Keratinocyte (primary cell): Measurements from ENCODE around the gene PPP5C. TPM values are rescaled to one million over a fixed set of nuclear protein-coding genes. Genes with fewer than 3 reads are reported as not detected.

Experiments
- DNase-seq: peaks from one replicate; pipeline ENCODE4 v3.0.0-alpha.2; 2011; ENCODE audit warnings: low read depth, missing footprints, low spot score
- FAIRE-seq: peaks from 2 replicates; lab custom pipeline; 2011; peaks lifted over from hg19 to GRCh38; lab: Jason Lieb, UNC
- H2AFZ ChIP-seq: 2 replicates; pipeline ENCODE4 v1.6.0; 2012; ENCODE audit warnings: low read length, control low read depth, inconsistent platforms; ENCODE audit not compliant: control insufficient read depth
- H3K27ac ChIP-seq: 2 replicates; pipeline ENCODE4 v1.5.1; 2011; ENCODE audit warnings: low read length; ENCODE audit not compliant: control insufficient read depth, insufficient read depth
- H3K27me3 ChIP-seq: 3 replicates; pipeline ENCODE4 v1.6.0; 2011; ENCODE audit warnings: low read length; ENCODE audit not compliant: control insufficient read depth, insufficient read depth; ENCODE audit errors: extremely low read depth
- H3K36me3 ChIP-seq, 2 experiments: 2 replicates in 1 of 2; 3 replicates in 1 of 2; pipeline ENCODE4 v1.5.1; 2011; ENCODE audit warnings: low read length in 2 of 2, mild to moderate bottlenecking in 1 of 2; ENCODE audit not compliant: control insufficient read depth in 2 of 2, insufficient read depth in 2 of 2; ENCODE audit errors: extremely low read depth in 1 of 2
- H3K4me1 ChIP-seq: 3 replicates; pipeline ENCODE4 v1.5.1; 2011; ENCODE audit warnings: low read length; ENCODE audit not compliant: control insufficient read depth, insufficient read depth; ENCODE audit errors: extremely low read depth
- H3K4me2 ChIP-seq: 3 replicates; pipeline ENCODE4 v1.6.0; 2011; ENCODE audit warnings: low read depth, low read length; ENCODE audit not compliant: control insufficient read depth, insufficient read depth; ENCODE audit errors: extremely low read depth
- H3K4me3 ChIP-seq, 3 experiments: fragments of 200-600 bp in 1 of 3; sonication (generic) in 1 of 3; 2 replicates in 2 of 3; 3 replicates in 1 of 3; pipeline ENCODE4 v1.5.1; 2011 to 2016; ENCODE audit warnings: low read length in 3 of 3, mild to moderate bottlenecking in 3 of 3, control low read depth in 2 of 3, inconsistent platforms in 1 of 3, low read depth in 1 of 3, mixed read lengths in 1 of 3, mixed run types in 1 of 3, moderate library complexity in 1 of 3; ENCODE audit not compliant: control insufficient read depth in 2 of 3, insufficient read depth in 2 of 3; ENCODE audit errors: extremely low read depth in 1 of 3
- H3K79me2 ChIP-seq: 2 replicates; pipeline ENCODE4 v1.6.0; 2012; ENCODE audit warnings: low read length; ENCODE audit not compliant: control insufficient read depth, insufficient read depth
- H3K9ac ChIP-seq: 3 replicates; pipeline ENCODE4 v1.6.0; 2011; ENCODE audit warnings: low read length; ENCODE audit not compliant: control insufficient read depth, insufficient read depth; ENCODE audit errors: extremely low read depth
- H3K9me1 ChIP-seq: 3 replicates; pipeline ENCODE4 v1.6.0; 2011; ENCODE audit warnings: low read length; ENCODE audit not compliant: control insufficient read depth, insufficient read depth; ENCODE audit errors: extremely low read depth
- H3K9me3 ChIP-seq: 2 replicates; pipeline ENCODE4 v1.5.1; 2012; ENCODE audit warnings: low read depth, low read length; ENCODE audit not compliant: control insufficient read depth
- H4K20me1 ChIP-seq: 3 replicates; pipeline ENCODE4 v1.6.0; 2011; ENCODE audit warnings: low read length; ENCODE audit not compliant: control insufficient read depth, insufficient read depth; ENCODE audit errors: extremely low read depth
- EZH2 ChIP-seq: IDR thresholded peaks from one replicate; pipeline ENCODE4 v1.6.1; 2012; ENCODE audit warnings: inconsistent platforms, mild to moderate bottlenecking, low read length, moderate library complexity
- dilution Hi-C: fragments of 300-500 bp; cut with MboI; formaldehyde crosslinking; loops from one replicate; pipeline ENCODE4 v1.7.0; 2020; ENCODE audit warnings: low sequenced_read_pairs; ENCODE audit not compliant: extremely low pct_ligation_motif_present
- polyA plus RNA-seq, 5 experiments: library from polyadenylated mRNA; depleted of rRNA in 3 of 5; stranded (reverse) in 3 of 5; stranded (forward) in 1 of 5; unstranded in 1 of 5; fragments of >200 nt; gene quantifications; 1 replicate in 1 of 5; 2 replicates in 3 of 5; 3 replicates in 1 of 5; pipeline versions ENCODE4 v1.2.1 to v1.2.3, GENCODE V29; 2011 to 2012; ENCODE audit warnings: missing spikeins in 2 of 5, low read depth in 1 of 5, low replicate concordance in 1 of 5
- TF ChIP-seq, protein P1 (sequence below), 3 experiments: IDR thresholded peaks in 1 of 3; conservative IDR thresholded peaks in 1 of 3; optimal IDR thresholded peaks in 1 of 3; 2 replicates in 2 of 3; 3 replicates in 1 of 3; pipeline versions ENCODE3 to v1.5.1; 2011; ENCODE audit warnings: low read length in 3 of 3, mild to moderate bottlenecking in 3 of 3, moderate library complexity in 2 of 3, control low read depth in 1 of 3, inconsistent platforms in 1 of 3; ENCODE audit not compliant: insufficient read depth in 2 of 3; ENCODE audit errors: extremely low read depth in 1 of 3

Gene PPP5C
- polyA plus RNA-seq, 1 donor (not counting 4 experiments of a cell fraction or from before 2014, with no cell fraction given), result 97.5 TPM

DNA sequence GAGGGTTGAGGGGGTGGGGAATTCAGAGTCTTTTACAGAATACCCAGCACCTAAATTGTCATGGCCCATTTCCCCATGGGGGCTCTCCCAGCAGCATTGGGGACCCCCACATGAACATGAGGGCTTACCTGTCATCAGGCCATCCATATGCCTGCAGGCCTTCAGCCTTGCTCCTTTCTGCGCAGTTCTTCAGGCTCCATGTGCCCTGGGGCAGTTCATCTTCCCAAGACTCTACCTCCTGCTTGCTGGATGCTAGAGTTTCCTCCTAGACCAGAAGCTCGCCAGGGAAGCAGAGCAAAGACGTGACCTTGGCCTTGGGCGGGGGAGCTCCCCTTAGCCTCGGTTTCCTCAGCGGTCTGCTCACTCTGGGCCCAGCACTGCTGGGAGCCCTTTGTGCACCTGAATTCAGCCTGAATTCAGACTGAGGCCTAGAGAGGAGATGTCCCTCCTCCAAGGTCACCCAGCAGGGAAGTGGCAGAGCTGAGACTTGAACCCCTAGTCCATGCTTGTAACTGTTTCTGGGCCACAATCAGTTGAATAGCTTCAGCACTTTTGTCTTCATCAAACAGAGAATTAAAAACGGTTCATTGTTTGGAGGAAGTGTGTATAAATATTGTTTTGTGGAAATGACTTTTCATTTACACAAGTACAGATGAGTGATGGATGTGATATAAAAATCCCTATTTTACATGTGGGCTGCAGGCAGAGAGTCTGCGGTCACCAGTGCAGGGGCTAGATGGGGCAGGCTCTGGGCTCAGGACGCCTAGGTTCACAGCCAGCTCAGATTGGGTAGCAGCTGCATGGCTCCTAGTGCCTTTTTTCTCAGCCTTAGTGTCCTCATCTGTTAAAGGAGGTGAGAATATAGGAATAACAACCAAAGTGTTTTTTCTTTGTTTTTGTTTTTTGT is 9.5 kb downstream of the PPP5C start:
- H3K79me2 ChIP-seq, result peaks cover 46% of the 10 kb centered on the region
- TF ChIP-seq, protein P1, sequence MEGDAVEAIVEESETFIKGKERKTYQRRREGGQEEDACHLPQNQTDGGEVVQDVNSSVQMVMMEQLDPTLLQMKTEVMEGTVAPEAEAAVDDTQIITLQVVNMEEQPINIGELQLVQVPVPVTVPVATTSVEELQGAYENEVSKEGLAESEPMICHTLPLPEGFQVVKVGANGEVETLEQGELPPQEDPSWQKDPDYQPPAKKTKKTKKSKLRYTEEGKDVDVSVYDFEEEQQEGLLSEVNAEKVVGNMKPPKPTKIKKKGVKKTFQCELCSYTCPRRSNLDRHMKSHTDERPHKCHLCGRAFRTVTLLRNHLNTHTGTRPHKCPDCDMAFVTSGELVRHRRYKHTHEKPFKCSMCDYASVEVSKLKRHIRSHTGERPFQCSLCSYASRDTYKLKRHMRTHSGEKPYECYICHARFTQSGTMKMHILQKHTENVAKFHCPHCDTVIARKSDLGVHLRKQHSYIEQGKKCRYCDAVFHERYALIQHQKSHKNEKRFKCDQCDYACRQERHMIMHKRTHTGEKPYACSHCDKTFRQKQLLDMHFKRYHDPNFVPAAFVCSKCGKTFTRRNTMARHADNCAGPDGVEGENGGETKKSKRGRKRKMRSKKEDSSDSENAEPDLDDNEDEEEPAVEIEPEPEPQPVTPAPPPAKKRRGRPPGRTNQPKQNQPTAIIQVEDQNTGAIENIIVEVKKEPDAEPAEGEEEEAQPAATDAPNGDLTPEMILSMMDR (optimal IDR thresholded peaks at IDR 0.05 in 1 of 3, IDR thresholded peaks at IDR 0.05 in 1 of 3, conservative IDR thresholded peaks at IDR 0.05 in 1 of 3; ENCODE audit: extremely low read depth in 1 of 3, insufficient read depth in 2 of 3, low read length in 3 of 3), result no peak
- TF ChIP-seq EZH2, result no peak
- no peak for FAIRE-seq

DNA sequence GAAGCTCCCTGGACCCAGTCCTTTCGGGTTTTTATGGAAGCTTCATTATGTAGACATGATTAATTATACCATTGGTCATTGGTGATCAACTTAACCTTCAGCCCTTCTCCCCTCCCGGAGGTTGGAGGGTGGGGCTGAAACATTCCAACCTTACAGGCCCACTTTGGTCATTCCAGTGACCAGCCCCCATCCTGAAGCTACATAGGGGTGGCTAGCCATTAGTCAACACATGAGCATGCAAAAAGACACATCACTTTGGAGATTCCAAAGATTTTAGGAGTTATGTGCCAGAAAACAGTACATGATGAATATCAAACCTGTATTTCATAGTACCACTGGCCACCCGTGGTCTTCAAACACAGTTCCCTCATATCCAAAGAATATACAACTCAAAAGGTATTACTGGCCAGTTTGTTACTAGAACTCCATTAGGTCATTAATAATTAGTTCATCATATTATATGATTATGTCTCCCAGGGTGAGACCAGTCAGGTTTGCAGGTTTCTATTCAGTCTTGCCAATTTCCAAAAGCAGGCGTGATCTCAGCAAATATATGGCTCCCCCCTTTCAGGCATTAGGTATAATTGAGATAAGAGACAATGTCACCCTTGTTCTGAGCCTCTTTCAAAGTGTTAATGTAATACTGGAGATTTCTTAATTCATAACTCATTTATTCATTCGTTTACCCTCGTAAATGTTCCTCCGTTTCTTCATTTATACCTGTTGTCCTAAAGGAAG is 11.1 kb downstream of the PPP5C start:
- no peaks in the 10 kb centered on the region for H3K27me3 ChIP-seq
- H3K4me3 ChIP-seq, result no peak overlapping the region
- peaks cover 2% of the 10 kb centered on the region for H3K9me1 ChIP-seq
- H3K9ac ChIP-seq, result no peak overlapping the region
- no peak overlapping the region for H3K27ac ChIP-seq
- H3K9me3 ChIP-seq, result no peaks in the 10 kb centered on the region
- peaks cover 35% of the 10 kb centered on the region for H3K79me2 ChIP-seq
- no peaks in the 10 kb centered on the region for H4K20me1 ChIP-seq
- H3K4me1 ChIP-seq, result no peaks in the 10 kb centered on the region
- TF ChIP-seq, protein P1 (optimal IDR thresholded peaks at IDR 0.05 in 1 of 3, IDR thresholded peaks at IDR 0.05 in 1 of 3, conservative IDR thresholded peaks at IDR 0.05 in 1 of 3; ENCODE audit: extremely low read depth in 1 of 3, insufficient read depth in 2 of 3, low read length in 3 of 3), result no peak
- no peak for TF ChIP-seq EZH2
- DNase-seq, result no peak
- H3K36me3 ChIP-seq, result peaks cover 15 to 18% of the 10 kb centered on the region in 2 experiments
- H2AFZ ChIP-seq, result no peak overlapping the region
- no peak overlapping the region for H3K4me2 ChIP-seq
- no peak for FAIRE-seq
- dilution Hi-C loops, result no loop called here

More for the DNA sequence above, 9.5 kb downstream of the PPP5C start:
- H3K27me3 ChIP-seq, result no peaks in the 10 kb centered on the region
- H2AFZ ChIP-seq, result no peak overlapping the region
- dilution Hi-C loops, result no loop called here
- peaks cover 19 to 28% of the 10 kb centered on the region in 2 experiments for H3K36me3 ChIP-seq
- no peak overlapping the region for H3K27ac ChIP-seq
- peaks cover 7% of the 10 kb centered on the region for H4K20me1 ChIP-seq
- peaks cover 9% of the 10 kb centered on the region for H3K9me1 ChIP-seq
- no peak overlapping the region for H3K9ac ChIP-seq
- no peaks in the 10 kb centered on the region for H3K9me3 ChIP-seq
- no peak for DNase-seq
- peaks cover 9% of the 10 kb centered on the region for H3K4me1 ChIP-seq
- no peak overlapping the region for H3K4me2 ChIP-seq
- no peak overlapping the region for H3K4me3 ChIP-seq
